GM23338 (cell line): ENCODE results near the gene GUCY1A2. TPM values are rescaled to one million over a fixed set of nuclear protein-coding genes. Genes with fewer than 3 reads are reported as not detected.
"Not testable (repeated sequence)": the region's sequence is repeated elsewhere in the genome, so short reads cannot be mapped to it uniquely, and the experiment has no call there.

Experiments
- ATAC-seq: fragments of 200-7000 bp; cut with Tn5 transposase; 3 replicates; pipeline ENCODE4 v1.9.1; 2020
- DNase-seq: peaks from one replicate; pipeline ENCODE4 v3.0.0-alpha.2; 2015; ENCODE audit warnings: low spot score
- H2AFZ ChIP-seq: fragments of 200-600 bp; sonication (generic); 2 replicates; pipeline ENCODE4 v1.8.0; 2016; ENCODE audit warnings: antibody characterized with exemption, mild to moderate bottlenecking, moderate library complexity
- H3F3A ChIP-seq: fragments of 200-600 bp; sonication (generic); replicated peaks from 2 replicates; pipeline ENCODE4 v1.8.0; 2017; ENCODE audit warnings: antibody characterized with exemption, mixed run types, low read depth
- H3K27ac ChIP-seq: fragments of 200-600 bp; sonication (generic); 2 replicates; pipeline ENCODE4 v1.6.1; 2016; ENCODE audit warnings: low read depth
- H3K27me3 ChIP-seq: fragments of 200-600 bp; sonication (generic); 2 replicates; pipeline ENCODE4 v1.8.0; 2016; ENCODE audit warnings: mild to moderate bottlenecking, mixed run types, moderate library complexity; ENCODE audit not compliant: insufficient read depth
- H3K36me3 ChIP-seq: fragments of 200-600 bp; sonication (generic); 2 replicates; pipeline ENCODE4 v1.8.0; 2016; ENCODE audit warnings: mild to moderate bottlenecking; ENCODE audit not compliant: insufficient read depth
- H3K4me1 ChIP-seq: fragments of 200-600 bp; sonication (generic); 2 replicates; pipeline ENCODE4 v1.8.0; 2016; ENCODE audit warnings: mild to moderate bottlenecking, moderate library complexity; ENCODE audit not compliant: insufficient read depth
- H3K4me2 ChIP-seq: fragments of 200-600 bp; sonication (generic); 2 replicates; pipeline ENCODE4 v1.7.1; 2017; ENCODE audit warnings: mixed run types
- H3K4me3 ChIP-seq: fragments of 200-600 bp; sonication (generic); 2 replicates; pipeline ENCODE4 v1.6.1; 2016; ENCODE audit warnings: mixed run types
- H3K79me2 ChIP-seq: fragments of 200-600 bp; sonication (generic); replicated peaks from 2 replicates; pipeline ENCODE4 v1.8.0; 2017; ENCODE audit warnings: mild to moderate bottlenecking; ENCODE audit not compliant: insufficient read depth
- H3K9me2 ChIP-seq: fragments of 200-600 bp; sonication (generic); 2 replicates; pipeline ENCODE4 v1.8.0; 2017; ENCODE audit not compliant: insufficient read depth
- H4K20me1 ChIP-seq: fragments of 200-600 bp; sonication (generic); replicated peaks from 2 replicates; pipeline ENCODE4 v1.8.0; 2017; ENCODE audit warnings: mild to moderate bottlenecking; ENCODE audit not compliant: insufficient read depth
- H3K27ac Mint-ChIP-seq: 2 replicates; pipeline ENCODE4 v1.8.0; 2020; ENCODE audit warnings: inconsistent platforms, mild to moderate bottlenecking, moderate library complexity, mixed read lengths
- H3K27me3 Mint-ChIP-seq: 3 replicates; pipeline ENCODE4 v1.8.0; 2022; ENCODE audit warnings: low read depth, mild to moderate bottlenecking, moderate library complexity, mixed read lengths, inconsistent platforms; ENCODE audit not compliant: insufficient read depth, poor library complexity
- H3K36me3 Mint-ChIP-seq: 3 replicates; pipeline ENCODE4 v1.8.0; 2021; ENCODE audit warnings: low read depth, mild to moderate bottlenecking, inconsistent platforms, moderate library complexity, mixed read lengths
- H3K4me1 Mint-ChIP-seq: 3 replicates; pipeline ENCODE4 v1.8.0; 2020; ENCODE audit warnings: mild to moderate bottlenecking, inconsistent platforms, mixed read lengths
- H3K4me3 Mint-ChIP-seq: 3 replicates; pipeline ENCODE4 v1.8.0; 2021; ENCODE audit warnings: moderate library complexity, mild to moderate bottlenecking, inconsistent platforms, mixed read lengths
- H3K9me3 Mint-ChIP-seq: 3 replicates; pipeline ENCODE4 v1.8.0; 2020; ENCODE audit warnings: moderate library complexity, mild to moderate bottlenecking, inconsistent platforms, mixed read lengths
- EZH2 ChIP-seq: fragments of 200-600 bp; sonication (generic); IDR thresholded peaks from one replicate; pipeline ENCODE4 v1.8.0; 2017; ENCODE audit warnings: antibody characterized with exemption, mild to moderate bottlenecking, low read depth; ENCODE audit not compliant: unreplicated experiment
- JUNB ChIP-seq: IDR thresholded peaks from one replicate; pipeline ENCODE4 v1.6.1; 2016; ENCODE audit warnings: antibody characterized with exemption; ENCODE audit not compliant: unreplicated experiment
- REST ChIP-seq: IDR thresholded peaks from one replicate; pipeline ENCODE4 v1.6.1; 2018; ENCODE audit warnings: antibody characterized with exemption; ENCODE audit not compliant: unreplicated experiment
- STAT1 ChIP-seq: IDR thresholded peaks from one replicate; pipeline ENCODE4 v1.6.1; 2016; ENCODE audit warnings: antibody characterized with exemption; ENCODE audit not compliant: unreplicated experiment
- ZNF331 ChIP-seq: fragments of 250-450 bp; sonication (Bioruptor Pico); IDR thresholded peaks from 2 replicates; pipeline ENCODE4 v1.5.0; 2020; ENCODE audit warnings: low read depth, mild to moderate bottlenecking, moderate library complexity
- long read RNA-seq: library from polyadenylated mRNA; unstranded; transcript quantifications from one replicate; pipeline ENCODE4 v2.0.0, GENCODE V29; 2020; ENCODE audit not compliant: unreplicated experiment
- polyA plus RNA-seq: library from polyadenylated mRNA; unstranded; fragments of >200 nt; fragmentation: Nextera tagmentation; extraction: Ambion mirVana; gene quantifications from 2 replicates; pipeline ENCODE4 v1.2.1, GENCODE V29; 2016
- total RNA-seq: library from RNA; depleted of rRNA; stranded (reverse); fragments of >200 nt; shearing (Covaris generic); gene quantifications from 2 replicates; pipeline ENCODE4 v1.2.3, GENCODE V29; 2014; rRNA removed
- TF ChIP-seq, protein P1 (sequence below): IDR thresholded peaks from 2 replicates; pipeline ENCODE4 v1.6.1; 2016; ENCODE audit warnings: antibody characterized with exemption

GUCY1A2 gene
- 0.93 and 1.4 TPM in 2 replicates for total RNA-seq
- polyA plus RNA-seq, result 0.17 and 0.36 TPM in 2 replicates
- long read RNA-seq, result 0 reads

- Histone ChIP-seq H3F3A (no peaks in the 10 kb centered on the region), H3K27me3 (peaks cover 44% of the 10 kb centered on the region), H3K4me2 (peak within 1 kb of the TSS; percentile 90), H3K36me3 (no peaks in the 10 kb centered on the region), H3K4me3 (peak within 1 kb of the TSS; percentile 70), H3K79me2 (no peaks in the 10 kb centered on the region), H3K9me2 (no peaks in the 10 kb centered on the region), H4K20me1 (peaks cover 5% of the 10 kb centered on the region), H3K4me1 (no peaks in the 10 kb centered on the region; the same call in 1 of the 2 replicates), H3K27ac (no peak within 1 kb of the TSS), H2AFZ (peak within 1 kb of the TSS; percentile 98)
- ATAC-seq, result peak; percentile 38
- peaks cover 20% of the 10 kb centered on the region for H3K4me1 Mint-ChIP-seq
- no peak within 1 kb of the TSS for H3K27ac Mint-ChIP-seq
- no peak for TF ChIP-seq STAT1
- TF ChIP-seq REST, result peak; percentile 30
- TF ChIP-seq EZH2, result no peak
- no peak for TF ChIP-seq ZNF331 (CRISPR knock-in tag)
- TF ChIP-seq, protein P1, sequence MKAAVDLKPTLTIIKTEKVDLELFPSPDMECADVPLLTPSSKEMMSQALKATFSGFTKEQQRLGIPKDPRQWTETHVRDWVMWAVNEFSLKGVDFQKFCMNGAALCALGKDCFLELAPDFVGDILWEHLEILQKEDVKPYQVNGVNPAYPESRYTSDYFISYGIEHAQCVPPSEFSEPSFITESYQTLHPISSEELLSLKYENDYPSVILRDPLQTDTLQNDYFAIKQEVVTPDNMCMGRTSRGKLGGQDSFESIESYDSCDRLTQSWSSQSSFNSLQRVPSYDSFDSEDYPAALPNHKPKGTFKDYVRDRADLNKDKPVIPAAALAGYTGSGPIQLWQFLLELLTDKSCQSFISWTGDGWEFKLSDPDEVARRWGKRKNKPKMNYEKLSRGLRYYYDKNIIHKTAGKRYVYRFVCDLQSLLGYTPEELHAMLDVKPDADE, result no peak
- TF ChIP-seq JUNB, result no peak
- H3K36me3 Mint-ChIP-seq, result no peaks in the 10 kb centered on the region; the same call in 2 of the 3 replicates
- DNase-seq, result peak; percentile 53
- H3K9me3 Mint-ChIP-seq, result no peaks in the 10 kb centered on the region
- H3K4me3 Mint-ChIP-seq, result peak within 1 kb of the TSS; percentile 81
- H3K27me3 Mint-ChIP-seq, result peaks cover 26% of the 10 kb centered on the region
Measured at GRCh38 chr11:107018219-107018901, at the start of gene GUCY1A2. GUCY1A2 (minus strand) TSS chr11:107018476; CDS start chr11:107018055, 421 bp downstream.

- Histone ChIP-seq H4K20me1 (no peaks in the 10 kb centered on the region), H3K4me1 (no peaks in the 10 kb centered on the region), H3K4me3 (no peak overlapping the region), H3F3A (no peaks in the 10 kb centered on the region), H3K27me3 (no peaks in the 10 kb centered on the region), H2AFZ (no peak overlapping the region), H3K4me2 (no peak overlapping the region), H3K9me2 (no peaks in the 10 kb centered on the region; the same call in 1 of the 2 replicates), H3K36me3 (peaks cover 28% of the 10 kb centered on the region), H3K27ac (no peak overlapping the region), H3K79me2 (no peaks in the 10 kb centered on the region)
- no peak for ATAC-seq
- no peak overlapping the region for H3K27ac Mint-ChIP-seq
- no peak overlapping the region for H3K4me3 Mint-ChIP-seq
- DNase-seq, result no peak
- peaks cover 2% of the 10 kb centered on the region for H3K27me3 Mint-ChIP-seq
- H3K9me3 Mint-ChIP-seq, result peaks cover 49% of the 10 kb centered on the region
- H3K4me1 Mint-ChIP-seq, result no peaks in the 10 kb centered on the region
- TF ChIP-seq EZH2 (no peak), JUNB (no peak)
- peaks cover 39% of the 10 kb centered on the region for H3K36me3 Mint-ChIP-seq
Measured at GRCh38 chr11:107054391-107054790, 36.1 kb upstream of the GUCY1A2 start.

DNA sequence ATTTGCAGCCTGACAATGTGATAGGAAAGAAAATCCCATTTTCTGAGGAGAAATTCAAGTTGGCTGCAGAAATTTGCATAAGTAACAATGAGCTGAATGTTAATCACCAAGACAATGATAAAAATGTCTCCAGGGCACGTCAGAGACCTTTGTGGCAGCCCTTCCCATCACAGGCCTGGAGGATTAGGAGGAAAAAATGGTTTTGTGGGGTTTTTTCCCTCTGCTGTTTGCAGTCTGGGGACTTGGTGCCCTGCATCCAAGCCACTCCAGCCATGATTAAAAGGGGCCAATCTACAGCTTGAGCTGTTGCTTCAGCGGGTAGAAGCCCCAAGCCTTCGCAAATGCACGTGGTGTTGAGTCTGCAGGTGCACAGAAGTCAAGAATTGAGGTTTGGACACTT is 33.1 kb upstream of the GUCY1A2 start:
- DNase-seq, H3K4me2 ChIP-seq, H3K79me2 ChIP-seq, H3K4me3 ChIP-seq, H3K4me3 Mint-ChIP-seq, H3K27me3 Mint-ChIP-seq, H4K20me1 ChIP-seq, H3K4me1 ChIP-seq, H3K27me3 ChIP-seq, H3K27ac ChIP-seq, H3F3A ChIP-seq, H3K4me1 Mint-ChIP-seq, H3K9me2 ChIP-seq, ATAC-seq, H3K27ac Mint-ChIP-seq, H2AFZ ChIP-seq: not testable (repeated sequence)
- H3K36me3 Mint-ChIP-seq, result peaks cover 44% of the 10 kb centered on the region
- peaks cover 60% of the 10 kb centered on the region for H3K9me3 Mint-ChIP-seq
- peaks cover 28% of the 10 kb centered on the region for H3K36me3 ChIP-seq

GRCh38 chr11:107050899-107051298 is 32.6 kb upstream of the GUCY1A2 start:
- ATAC-seq, H3K4me3 ChIP-seq, H3K27ac Mint-ChIP-seq, H3K27ac ChIP-seq, H3K9me2 ChIP-seq, H3F3A ChIP-seq, H3K4me3 Mint-ChIP-seq, H3K4me1 Mint-ChIP-seq, H3K79me2 ChIP-seq, H2AFZ ChIP-seq, H3K27me3 Mint-ChIP-seq, H4K20me1 ChIP-seq, H3K4me2 ChIP-seq, H3K4me1 ChIP-seq, H3K27me3 ChIP-seq: not testable (repeated sequence)
- Mint-ChIP-seq H3K9me3 (peaks cover 60% of the 10 kb centered on the region), H3K36me3 (peaks cover 44% of the 10 kb centered on the region)
- peak; percentile 15 for DNase-seq
- peaks cover 28% of the 10 kb centered on the region for H3K36me3 ChIP-seq
